NT2/D1 (cell line): ENCODE results near the gene HOXD11.

Experiments
- SUZ12 ChIP-seq: IDR thresholded peaks from 2 replicates; pipeline ENCODE4 v1.6.1; 2011; ENCODE audit not compliant: insufficient read length, insufficient read depth; ENCODE audit errors: extremely low read depth
- YY1 ChIP-seq: IDR thresholded peaks from 2 replicates; pipeline ENCODE4 v1.6.1; 2011; ENCODE audit not compliant: insufficient read length, insufficient read depth

DNA sequence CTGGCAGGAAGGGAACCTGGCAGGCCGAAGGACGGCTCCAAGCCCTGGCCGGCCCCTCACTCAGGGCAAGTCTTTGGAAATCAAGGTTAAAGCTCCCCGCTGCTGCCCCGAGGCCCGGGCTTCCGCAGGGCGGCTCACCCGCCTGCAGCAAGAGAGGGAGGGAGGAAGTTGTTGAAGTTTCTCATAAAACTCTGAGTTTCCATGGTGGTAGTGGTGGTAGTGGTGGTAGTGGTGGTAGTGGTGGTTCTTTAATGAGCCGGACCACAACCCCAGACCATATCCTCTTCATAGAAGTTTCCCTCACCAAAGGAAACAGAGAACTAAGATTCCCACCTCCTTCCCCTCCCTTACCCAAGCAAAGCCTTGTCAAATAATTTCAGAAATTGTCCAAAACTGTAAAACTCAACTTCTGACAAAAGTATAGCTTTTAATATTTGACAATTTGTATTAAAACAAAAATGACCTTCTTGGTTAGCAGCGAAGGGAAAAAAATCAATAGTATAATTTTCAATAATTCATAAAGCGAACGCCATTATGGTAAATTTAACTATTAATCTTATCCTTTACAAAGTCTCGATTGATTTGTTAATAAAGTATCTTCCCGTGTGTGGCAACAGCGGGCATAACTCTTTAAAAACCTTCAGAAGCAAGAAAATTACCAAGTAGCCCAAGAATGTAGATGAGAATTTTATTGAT, 8.0 kb downstream of the HOXD11 start:
- TF ChIP-seq YY1 (no peak), SUZ12 (no peak)
